GM19238 (cell line): Measurements from ENCODE around the gene GRIK5.

Experiments used
- DNase-seq: peaks from one replicate; pipeline ENCODE4 v3.0.0; 2011; ENCODE audit warnings: low spot score; ENCODE audit not compliant: insufficient read length

GRIK5 gene

GRCh38 chr19:41956621-41957020 is 113.4 kb downstream of the GRIK5 start:
- DNase-seq = no peak

DNA sequence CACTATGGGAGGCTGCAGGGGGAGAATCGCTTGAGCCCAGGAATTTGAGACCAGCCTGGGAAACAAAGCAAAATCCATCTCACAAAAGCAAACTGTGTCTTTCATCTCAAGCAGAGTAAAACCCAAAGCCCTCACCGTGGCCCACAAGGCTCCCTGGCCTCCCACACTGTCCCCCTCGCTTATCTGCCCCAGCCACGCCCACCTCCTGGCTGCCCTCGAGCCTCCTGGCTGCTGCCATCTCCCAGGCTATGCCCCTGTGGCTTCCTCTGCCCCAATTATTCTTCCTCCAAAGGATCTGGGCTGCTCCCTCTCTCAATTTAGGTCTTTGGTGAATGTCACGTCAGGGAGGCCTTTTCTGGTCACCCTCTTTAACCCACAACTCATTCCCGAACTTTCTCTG is 114.5 kb downstream of the GRIK5 start:
- DNase-seq = no peak

DNA sequence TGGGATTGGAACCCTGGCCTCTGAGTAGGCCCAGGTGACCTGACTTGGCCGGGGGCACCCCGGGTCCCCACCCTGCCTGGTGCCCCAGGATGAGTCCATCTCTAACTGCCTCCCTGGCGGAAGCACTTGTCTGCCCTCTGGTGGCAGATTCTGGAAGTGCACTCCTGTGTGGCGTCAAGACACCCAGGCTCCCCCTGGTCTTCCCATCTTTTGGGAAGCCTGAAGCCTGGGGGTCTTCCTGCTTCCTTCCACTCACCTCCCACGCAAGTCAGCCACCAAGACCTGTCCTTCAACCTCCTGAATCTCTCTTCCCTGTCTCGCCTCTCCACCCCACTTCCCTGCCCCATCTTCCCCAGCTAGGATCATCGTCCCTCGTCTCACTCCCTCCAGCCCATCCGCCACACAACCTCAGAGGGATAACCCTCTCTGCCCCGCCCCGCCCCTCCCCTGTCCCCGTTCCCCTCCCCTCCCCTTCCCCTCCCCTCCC is 118.3 kb downstream of the GRIK5 start:
- peak; percentile 87 for DNase-seq
